GM19324 (cell line): ENCODE results near the gene METTL2B.
A peak's percentile ranks its signal among the peaks of the same experiment; 100 is the strongest.
"Not testable (repeated sequence)": the region's sequence is repeated elsewhere in the genome, so short reads cannot be mapped to it uniquely, and the experiment has no call there.

ENCODE experiments used
- ATAC-seq: cut with Tn5 transposase; IDR thresholded peaks from one replicate; pipeline ENCODE4 v1.9.1; 2021; ENCODE audit warnings: mild to moderate bottlenecking, moderate library complexity; ENCODE audit not compliant: unreplicated experiment, low FRiP score

Gene METTL2B

GRCh38 chr7:128454808-128455542 lies 21.6 kb upstream of the METTL2B start:
- ATAC-seq, result no peak

GRCh38 chr7:128455543-128456254 lies 20.8 kb upstream of the METTL2B start, which contains the start of gene HILPDA:
Gene HILPDA, plus strand, starts transcription at chr7:128455878. Its CDS starts 1,391 bp downstream, at chr7:128457269.
- ATAC-seq, result peak; percentile 94

DNA sequence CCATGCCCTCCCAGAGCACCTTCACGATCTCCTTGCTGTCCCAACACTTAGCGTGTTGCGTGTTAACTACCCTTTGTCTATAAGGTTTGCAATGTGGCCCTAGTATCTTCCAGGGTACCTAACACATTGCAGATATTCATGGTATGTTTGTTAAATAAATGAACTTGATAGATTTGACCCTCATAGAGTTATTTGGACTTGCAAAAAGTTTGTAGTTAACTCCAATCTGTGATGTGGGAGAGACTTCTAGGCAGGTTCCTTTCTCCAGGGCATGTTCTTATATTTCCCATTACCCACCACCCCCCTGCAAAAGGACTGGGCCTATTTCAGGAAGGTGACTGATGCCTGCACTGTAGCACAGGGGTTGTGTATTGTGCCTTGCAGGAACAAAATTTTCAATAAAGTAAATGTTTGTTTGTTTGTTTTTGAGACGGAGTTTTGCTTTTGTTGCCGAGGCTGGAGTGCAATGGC lies 20.3 kb upstream of the METTL2B start:
- no peak for ATAC-seq

- ATAC-seq, result not testable (repeated sequence)
Observed at GRCh38 chr7:128457385-128457784, 19.2 kb upstream of the METTL2B start.

- ATAC-seq, result peak; percentile 4
Observed at GRCh38 chr7:128458956-128459355, 17.6 kb upstream of the METTL2B start.

GRCh38 chr7:128459394-128459878 lies 17.1 kb upstream of the METTL2B start:
- peak; percentile 44 for ATAC-seq

- ATAC-seq, result no peak
Observed at GRCh38 chr7:128462460-128462859, 14.1 kb upstream of the METTL2B start.

DNA sequence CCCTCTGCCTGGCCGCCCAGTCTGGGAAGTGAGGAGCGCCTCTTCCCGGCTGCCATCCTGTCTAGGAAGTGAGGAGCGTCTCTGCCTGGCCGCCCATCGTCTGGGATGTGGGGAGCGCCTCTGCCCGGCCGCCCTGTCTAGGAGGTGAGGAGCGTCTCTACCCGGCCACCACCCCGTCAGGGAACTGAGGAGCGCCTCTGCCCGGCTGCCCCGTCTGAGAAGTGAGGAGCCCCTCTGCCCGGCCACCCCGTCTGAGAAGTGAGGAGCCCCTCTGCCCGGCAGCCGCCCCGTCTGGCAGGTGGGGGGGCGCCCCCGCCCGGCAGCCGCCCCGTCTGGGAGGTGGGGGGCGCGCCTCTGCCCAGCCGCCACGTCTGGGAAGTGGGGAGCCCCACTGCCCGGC lies 13.2 kb upstream of the METTL2B start:
- ATAC-seq, result not testable (repeated sequence)

- not testable (repeated sequence) for ATAC-seq
Observed at GRCh38 chr7:128463933-128464332, 12.6 kb upstream of the METTL2B start.

DNA sequence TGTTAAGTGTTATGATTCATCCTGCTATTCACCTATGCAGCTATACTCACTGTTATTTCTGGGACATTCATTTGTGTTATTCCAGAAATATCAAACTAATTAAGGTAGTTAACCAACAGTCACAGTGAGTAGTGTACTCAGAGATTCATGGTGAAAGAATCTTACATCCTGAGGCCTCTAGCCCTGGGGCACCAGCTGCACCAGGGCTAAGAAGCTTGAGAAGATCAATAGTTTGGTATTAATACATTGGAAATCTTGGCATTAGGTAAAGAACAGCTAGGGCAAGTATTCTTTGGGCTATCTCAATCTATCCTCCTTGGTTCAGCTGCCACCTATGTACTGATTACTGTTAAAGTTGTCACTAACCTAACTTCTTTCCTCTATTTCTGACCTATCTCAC lies 9.7 kb upstream of the METTL2B start:
- ATAC-seq, result not testable (repeated sequence)

- ATAC-seq, result not testable (repeated sequence)
Observed at GRCh38 chr7:128477336-128477690, 765 bp downstream of the METTL2B start.

DNA sequence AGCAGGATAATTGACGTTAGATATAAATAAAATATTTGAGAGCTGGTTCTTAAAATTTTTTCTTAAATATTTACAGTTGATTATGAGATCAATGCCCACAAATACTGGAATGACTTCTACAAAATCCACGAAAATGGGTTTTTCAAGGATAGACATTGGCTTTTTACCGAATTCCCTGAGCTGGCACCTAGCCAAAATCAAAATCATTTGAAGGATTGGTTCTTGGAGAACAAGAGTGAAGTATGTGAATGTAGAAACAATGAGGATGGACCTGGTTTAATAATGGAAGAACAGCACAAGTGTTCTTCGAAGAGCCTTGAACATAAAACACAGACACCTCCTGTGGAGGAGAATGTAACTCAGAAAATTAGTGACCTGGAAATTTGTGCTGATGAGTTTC lies 2.5 kb downstream of the METTL2B start:
- ATAC-seq, result not testable (repeated sequence)

GRCh38 chr7:128488134-128488533 lies 11.6 kb downstream of the METTL2B start:
- ATAC-seq, result not testable (repeated sequence)

GRCh38 chr7:128497405-128497804 lies 20.9 kb downstream of the METTL2B start:
- ATAC-seq, result no peak

GRCh38 chr7:128505416-128505815 lies 28.9 kb downstream of the METTL2B start:
- ATAC-seq, result not testable (repeated sequence)

DNA sequence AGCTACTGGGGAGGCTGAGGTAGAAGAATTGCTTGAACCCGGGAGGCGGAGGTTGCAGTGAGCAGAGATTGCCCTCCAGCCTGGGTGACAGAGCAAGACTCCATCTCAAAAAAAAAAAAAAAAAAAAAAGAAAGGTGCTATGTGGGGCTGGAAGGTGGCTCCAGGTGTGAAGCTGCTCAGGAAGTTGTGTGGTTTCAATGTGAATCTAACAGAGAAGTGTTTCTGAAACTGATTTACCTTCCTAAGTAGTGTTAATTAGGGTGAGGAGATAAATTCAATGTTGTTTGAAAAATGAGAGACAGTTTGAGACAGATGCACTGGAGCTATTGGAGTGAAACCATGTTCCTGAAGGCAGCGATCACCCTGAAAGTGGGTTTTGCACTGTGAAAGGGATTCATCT lies 30.3 kb downstream of the METTL2B start:
- ATAC-seq, result peak; percentile 59

GRCh38 chr7:128507321-128507993 lies 30.9 kb downstream of the METTL2B start:
- peak; percentile 42 for ATAC-seq

DNA sequence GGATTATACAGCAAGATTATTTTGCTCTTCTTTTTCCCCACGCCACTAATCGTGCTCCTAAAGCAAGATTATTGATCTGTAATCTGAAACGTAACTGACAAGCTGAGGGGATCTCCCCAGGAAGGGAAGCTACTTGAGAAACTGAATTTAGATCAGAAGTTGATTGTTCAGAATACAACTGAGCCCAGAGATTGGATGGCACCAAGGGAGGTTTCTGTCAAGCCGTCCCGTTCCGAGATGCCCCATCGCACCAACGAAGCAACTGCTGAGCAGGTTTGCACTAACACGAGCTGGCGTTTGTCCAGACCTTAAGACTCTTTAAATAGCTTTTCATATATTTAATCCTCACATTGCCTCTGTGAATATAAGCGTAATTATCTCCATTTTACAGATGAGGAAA lies 35.1 kb downstream of the METTL2B start:
- not testable (repeated sequence) for ATAC-seq

DNA sequence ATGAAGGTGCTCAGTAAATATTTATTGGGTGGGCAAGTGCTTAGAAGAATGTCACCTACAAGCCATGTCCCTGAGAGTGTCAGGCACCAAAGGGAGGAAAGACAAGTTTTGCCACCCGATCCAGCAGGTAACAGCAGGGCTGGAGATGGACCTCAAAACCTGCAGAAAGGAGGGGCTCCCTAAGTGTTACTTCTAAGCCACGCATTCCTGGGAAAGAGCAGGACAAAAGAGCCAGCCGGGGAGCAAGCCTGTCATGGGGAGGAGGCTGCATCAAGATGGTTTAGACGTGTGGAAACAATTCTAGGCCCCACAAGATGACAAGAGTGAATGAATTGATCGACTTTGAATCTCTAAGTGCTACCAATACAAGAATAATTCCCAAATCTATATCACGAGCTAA lies 38.7 kb downstream of the METTL2B start:
- ATAC-seq, result not testable (repeated sequence)

DNA sequence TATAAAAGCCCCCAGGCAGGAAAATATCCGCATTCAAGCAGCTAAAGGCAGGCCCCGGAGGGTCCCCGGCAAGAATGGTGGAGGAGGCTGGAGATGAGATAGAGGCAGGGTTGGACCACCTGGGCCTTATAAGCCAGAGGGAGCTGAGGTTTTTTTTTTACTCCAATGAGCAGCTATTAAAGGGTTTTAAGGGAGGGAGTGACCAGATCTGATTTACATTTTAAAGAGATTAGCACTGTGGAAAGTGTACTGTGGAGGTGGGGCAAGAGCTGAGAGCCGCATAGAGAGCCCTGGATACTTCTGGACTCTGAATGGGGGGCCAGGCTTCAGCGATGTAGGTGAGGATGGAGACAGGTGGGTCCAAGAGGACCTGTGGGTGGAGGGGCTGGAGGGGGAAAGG lies 40.5 kb downstream of the METTL2B start:
- ATAC-seq, result not testable (repeated sequence)
